Right lobe of liver (tissue), 6 donors: ENCODE data around the gene SPATA21. TPM values are rescaled to one million over a fixed set of nuclear protein-coding genes. Genes with fewer than 3 reads are reported as not detected.

ENCODE experiments used
- ATAC-seq, 4 donors: fragments of 200-7000 bp; cut with Tn5 transposase; one replicate each; pipeline ENCODE4 v1.9.1; 2020; ENCODE audit warnings: mild to moderate bottlenecking in 4 of 4, moderate library complexity in 4 of 4
- DNase-seq, 3 donors: peaks; one replicate each; pipeline ENCODE4 v3.0.0-alpha.2; 2020
- H3K27ac ChIP-seq, 3 donors: fragments of 200-600 bp; one replicate each; pipeline ENCODE4 v1.8.0; 2022
- H3K27me3 ChIP-seq, 2 donors: fragments of 200-600 bp; one replicate each; pipeline ENCODE4 v1.8.0; 2022
- H3K36me3 ChIP-seq, 4 donors: fragments of 200-600 bp; sonication (generic) in 1 of 4; one replicate each; pipeline versions ENCODE4 v1.5.1 to v1.8.0; 2017 to 2022; ENCODE audit warnings: control low read depth in 1 of 4
- H3K4me1 ChIP-seq, 4 donors: fragments of 200-600 bp; sonication (generic) in 1 of 4; one replicate each; pipeline versions ENCODE4 v1.5.1 to v1.8.0; 2017 to 2022; ENCODE audit warnings: control low read depth in 1 of 4
- H3K4me3 ChIP-seq, 3 donors: fragments of 200-600 bp; one replicate each; pipeline ENCODE4 v1.8.0; 2022
- H3K9me3 ChIP-seq, 4 donors: fragments of 200-600 bp; sonication (generic) in 1 of 4; one replicate each; pipeline versions ENCODE4 v1.5.1 to v1.8.0; 2017 to 2022; ENCODE audit warnings: control low read depth in 1 of 4
- POLR2A ChIP-seq: fragments of 450-650 bp; IDR thresholded peaks from one replicate; pipeline ENCODE4 v1.6.1; 2017; ENCODE audit warnings: antibody characterized with exemption, mild to moderate bottlenecking
- WGBS: methylation state at CpG from one replicate; pipeline ENCODE4 v1.1.6; 2018; ENCODE audit warnings: low coverage, low lambda C conversion rate; ENCODE audit not compliant: insufficient coverage; ENCODE audit errors: missing lambda C conversion rate; 5-methylcytosine and 5-hydroxymethylcytosine counted together
- intact Hi-C, 2 donors: fragments of 100-400 bp; cut with DNase I; formaldehyde crosslinking; loops; one replicate each; pipeline versions ENCODE4 v1.11.2 to v1.14.1; 2022
- total RNA-seq, 6 experiments: library from RNA; depleted of rRNA in 2 of 6; stranded (reverse); fragments of >200 nt in 2 of 6; fragmentation: NEBNext Ultra II Directional in 3 of 6; extraction: Animal tissue kit (Norgen Biotek cat#: 25700) in 3 of 6; gene quantifications; one replicate each; pipeline versions ENCODE4 v1.1.0 to v1.2.4, GENCODE V29; 2016 to 2023
- TF ChIP-seq, protein P1 (sequence below), 4 donors: fragments of 200-600 bp in 3 of 4; fragments of 450-650 bp in 1 of 4; IDR thresholded peaks; one replicate each; pipeline versions ENCODE4 v1.5.1 to v1.8.0; 2016 to 2022; ENCODE audit warnings: antibody characterized with exemption in 4 of 4, mild to moderate bottlenecking in 2 of 4
- donor health status: DM: no; HTN: yes; CAD: no.
- donor health status: DM: no; HTN: no; CAD: no.
- donor health status: DM: no; HTN: no; CAD: no.
- donor health status: DM: no; HTN: yes; CAD: no.
- donor health status: DM: no; HTN: yes; CAD: no.

Gene SPATA21
- total RNA-seq, 6 experiments from 2014 or later = 1.6 to 1.8 TPM; not detected in 4

DNA sequence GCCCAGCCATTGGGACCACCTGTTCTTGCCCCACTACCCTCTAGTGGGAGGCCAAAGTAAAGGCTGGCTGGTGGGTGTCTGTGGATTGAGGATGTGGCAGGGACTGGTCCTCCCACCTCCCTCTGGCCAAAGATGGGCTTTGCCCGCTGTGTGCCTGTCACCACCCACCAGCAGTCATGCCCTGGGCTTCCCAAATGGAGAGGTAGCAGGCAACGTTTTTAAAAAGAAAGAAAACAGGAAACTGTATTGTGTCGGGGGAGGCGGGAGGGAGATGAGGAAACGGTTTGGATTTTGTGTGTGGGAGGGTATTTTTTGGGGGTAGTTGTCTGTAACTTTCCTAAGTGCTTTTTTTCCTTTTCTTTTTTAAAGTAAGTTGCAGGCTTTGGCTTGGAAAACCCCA lies 40.1 kb downstream of the SPATA21 start:
- intact Hi-C loops = no loop called here
- 44% methylated on average over 4 of the region's 5 CpGs for WGBS
- Histone ChIP-seq H3K4me1 (peaks cover 0 to 4% (median 0%) of the 10 kb centered on the region in 4 donors), H3K9me3 (no peaks in the 10 kb centered on the region), H3K27ac (no peak overlapping the region), H3K36me3 (peaks cover 0 to 22% (median 11%) of the 10 kb centered on the region in 4 donors), H3K4me3 (no peak overlapping the region), H3K27me3 (no peaks in the 10 kb centered on the region)
- DNase-seq = no peak
- no peak for TF ChIP-seq POLR2A
- no peak for ATAC-seq

DNA sequence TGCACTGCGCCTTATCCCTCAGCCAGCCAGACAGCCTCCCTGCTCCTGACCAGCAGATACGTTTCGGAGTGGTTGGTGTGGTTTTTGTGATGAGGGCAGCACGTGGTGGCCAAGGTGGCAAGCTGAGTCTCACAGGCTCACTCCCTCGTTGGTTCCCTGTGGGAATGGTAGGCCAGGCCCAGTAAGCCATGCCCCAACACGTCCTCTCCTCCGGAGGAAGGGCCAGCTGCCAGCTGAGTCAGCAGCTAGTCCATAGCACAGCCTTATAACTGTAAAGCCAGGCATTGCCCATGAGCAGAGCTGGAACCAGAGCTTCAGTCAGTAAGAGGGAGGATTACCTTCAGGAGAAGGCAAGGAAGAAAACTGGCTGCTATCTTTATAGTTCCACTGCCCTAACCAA lies 40.6 kb downstream of the SPATA21 start:
- 54% methylated on average over 7 of the region's 7 CpGs for WGBS
- DNase-seq = peak in 2 of 3 donors; percentile 41 to 56
- Histone ChIP-seq H3K9me3 (no peaks in the 10 kb centered on the region), H3K36me3 (peaks cover 0 to 22% (median 11%) of the 10 kb centered on the region in 4 donors), H3K27me3 (no peaks in the 10 kb centered on the region), H3K4me3 (no peak overlapping the region), H3K27ac (no peak overlapping the region), H3K4me1 (peaks cover 0 to 5% (median 2%) of the 10 kb centered on the region in 4 donors)
- peak; percentile 30 to 55 (median 46) for ATAC-seq
- TF ChIP-seq, protein P1, sequence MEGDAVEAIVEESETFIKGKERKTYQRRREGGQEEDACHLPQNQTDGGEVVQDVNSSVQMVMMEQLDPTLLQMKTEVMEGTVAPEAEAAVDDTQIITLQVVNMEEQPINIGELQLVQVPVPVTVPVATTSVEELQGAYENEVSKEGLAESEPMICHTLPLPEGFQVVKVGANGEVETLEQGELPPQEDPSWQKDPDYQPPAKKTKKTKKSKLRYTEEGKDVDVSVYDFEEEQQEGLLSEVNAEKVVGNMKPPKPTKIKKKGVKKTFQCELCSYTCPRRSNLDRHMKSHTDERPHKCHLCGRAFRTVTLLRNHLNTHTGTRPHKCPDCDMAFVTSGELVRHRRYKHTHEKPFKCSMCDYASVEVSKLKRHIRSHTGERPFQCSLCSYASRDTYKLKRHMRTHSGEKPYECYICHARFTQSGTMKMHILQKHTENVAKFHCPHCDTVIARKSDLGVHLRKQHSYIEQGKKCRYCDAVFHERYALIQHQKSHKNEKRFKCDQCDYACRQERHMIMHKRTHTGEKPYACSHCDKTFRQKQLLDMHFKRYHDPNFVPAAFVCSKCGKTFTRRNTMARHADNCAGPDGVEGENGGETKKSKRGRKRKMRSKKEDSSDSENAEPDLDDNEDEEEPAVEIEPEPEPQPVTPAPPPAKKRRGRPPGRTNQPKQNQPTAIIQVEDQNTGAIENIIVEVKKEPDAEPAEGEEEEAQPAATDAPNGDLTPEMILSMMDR (IDR thresholded peaks at IDR 0.05) = no peak
- TF ChIP-seq POLR2A = no peak
- intact Hi-C loops = no loop called here

DNA sequence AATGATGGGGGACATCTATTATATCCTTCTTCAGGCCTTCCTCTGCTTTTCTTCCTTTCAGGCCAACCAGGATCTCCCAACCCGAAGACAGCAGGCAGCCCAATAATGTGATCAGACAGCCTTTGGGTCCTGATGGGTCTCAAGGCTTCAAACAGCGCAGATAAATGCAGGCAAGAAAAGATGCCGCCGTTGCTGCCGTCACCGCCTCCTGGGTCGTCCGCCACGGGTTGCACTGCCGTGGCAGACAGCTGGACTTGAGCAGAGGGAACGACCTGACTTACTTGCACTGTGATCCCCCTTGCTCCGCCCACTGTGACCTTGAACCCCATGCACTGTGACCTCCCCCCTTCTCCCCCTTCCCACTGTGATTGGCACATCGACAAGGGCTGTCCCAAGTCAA lies 42.2 kb downstream of the SPATA21 start:
- TF ChIP-seq, protein P1 (IDR thresholded peaks at IDR 0.05) = no peak
- TF ChIP-seq POLR2A = no peak
- Histone ChIP-seq H3K36me3 (peaks cover 0 to 22% (median 11%) of the 10 kb centered on the region in 4 donors), H3K27me3 (no peaks in the 10 kb centered on the region), H3K4me3 (no peak overlapping the region), H3K9me3 (no peaks in the 10 kb centered on the region), H3K27ac (no peak overlapping the region), H3K4me1 (peaks cover 0 to 9% (median 2%) of the 10 kb centered on the region in 4 donors)
- DNase-seq = no peak
- no peak for ATAC-seq
- intact Hi-C loops = no loop called here
- WGBS = 72% methylated on average over 6 of the region's 13 CpGs

DNA sequence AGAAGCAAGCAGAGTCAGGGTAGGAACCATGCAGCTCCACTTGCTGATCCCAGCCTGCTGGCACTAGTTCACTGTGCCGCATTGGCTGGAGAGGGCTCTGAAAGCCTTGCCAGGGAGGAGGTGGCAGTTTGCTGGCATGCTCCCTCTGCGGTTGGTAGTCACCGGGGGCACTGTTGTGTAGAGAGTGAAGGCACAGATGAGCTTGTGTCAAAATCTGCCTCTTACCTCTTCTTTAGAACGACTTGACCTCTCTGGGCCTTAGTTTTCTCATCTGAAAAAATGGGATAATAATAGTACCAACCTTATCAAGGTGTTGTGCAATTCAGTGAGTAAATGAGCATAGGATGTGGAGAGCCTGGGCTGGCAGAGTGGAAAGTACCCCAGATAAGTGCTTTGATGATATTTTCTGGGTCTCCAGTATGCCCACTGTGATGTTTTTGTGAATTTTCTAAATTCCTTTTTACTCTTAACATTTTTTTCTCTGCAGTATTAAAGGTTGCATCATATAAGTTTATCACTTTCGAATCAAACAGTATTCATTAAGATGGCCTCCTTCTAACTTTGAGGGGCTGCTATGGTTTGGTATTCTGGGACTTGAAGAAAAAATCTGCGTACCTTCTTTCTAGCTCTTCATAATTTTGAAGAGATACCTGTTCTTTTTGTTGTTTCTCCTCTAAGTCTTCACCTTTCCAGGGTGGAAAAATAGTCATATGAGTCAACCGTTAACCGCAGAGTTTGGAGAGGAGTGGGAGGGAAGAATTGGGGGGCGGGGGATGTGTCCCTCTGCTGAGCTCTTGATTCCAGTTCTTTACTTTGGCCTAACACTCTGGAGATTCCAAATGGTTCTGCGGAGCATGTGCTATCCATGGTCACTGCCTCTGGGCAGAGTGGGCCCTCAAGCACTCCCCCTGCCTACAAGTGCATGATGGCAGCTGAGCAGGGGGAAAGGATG lies 43.4 kb downstream of the SPATA21 start:
- intact Hi-C loops = no loop called here
- WGBS = 84% methylated on average over 8 of the region's 10 CpGs
- DNase-seq (no peak), ATAC-seq (peak in 1 of 4 donors; percentile 32)
- Histone ChIP-seq H3K27me3 (no peaks in the 10 kb centered on the region), H3K4me3 (no peak overlapping the region), H3K9me3 (no peaks in the 10 kb centered on the region), H3K36me3 (peaks cover 0 to 22% (median 9%) of the 10 kb centered on the region in 4 donors), H3K4me1 (peaks cover 0 to 9% (median 2%) of the 10 kb centered on the region in 4 donors), H3K27ac (no peak overlapping the region)
- TF ChIP-seq POLR2A = no peak
- TF ChIP-seq, protein P1 (IDR thresholded peaks at IDR 0.05) = no peak
